ENCODE data around the gene HUS1. TPM values are rescaled to one million over a fixed set of nuclear protein-coding genes. Genes with fewer than 3 reads are reported as not detected.
"Not testable (repeated sequence)": the region's sequence is repeated elsewhere in the genome, so short reads cannot be mapped to it uniquely, and the experiment has no call there.

HUS1 gene
- total and polyA plus RNA-seq, 2 of the 8 experiments (the other 6 are each of a cell fraction or from before 2014, with no cell fraction given): 15.0 to 33.0 TPM

- H3K4me3 ChIP-seq (ENCODE audit: extremely low read depth in 1 of 4, insufficient read depth in 2 of 4, low read depth in 3 of 4, low read length in 4 of 4); H4K5ac ChIP-seq (ENCODE audit: insufficient read length, low read depth, low read length); H3K79me1 ChIP-seq (ENCODE audit: low read depth, low read length); H4K20me1 ChIP-seq (replicated peaks in 1 of 2; ENCODE audit: control insufficient read depth in 1 of 2, insufficient read depth in 2 of 2, low read length in 2 of 2); H3K14ac ChIP-seq (ENCODE audit: insufficient read length); H2BK20ac ChIP-seq (ENCODE audit: low read length); H3K18ac ChIP-seq (ENCODE audit: extremely low read depth, low read length); H3K79me2 ChIP-seq (ENCODE audit: control insufficient read depth in 1 of 2, insufficient read depth in 2 of 2, low read length in 2 of 2); H2AFZ ChIP-seq (ENCODE audit: low read length); H3K56ac ChIP-seq (replicated peaks; ENCODE audit: insufficient read length, low read depth, low read length); H3K4me2 ChIP-seq (ENCODE audit: insufficient read depth in 1 of 2, low read depth in 2 of 2, low read length in 2 of 2); H3K4ac ChIP-seq (replicated peaks; ENCODE audit: insufficient read length, low read depth, low read length); H3K27me3 ChIP-seq (replicated peaks in 1 of 4; ENCODE audit: control insufficient read depth in 3 of 4, extremely low read depth in 1 of 4, insufficient read depth in 3 of 4, low read length in 3 of 4); H3K23ac ChIP-seq (ENCODE audit: insufficient read length); H3K23me2 ChIP-seq (ENCODE audit: low read depth, low read length); H4K91ac ChIP-seq (replicated peaks; ENCODE audit: insufficient read length, low read length); H2BK12ac ChIP-seq (ENCODE audit: low read depth, low read length); FAIRE-seq; H2BK15ac ChIP-seq (ENCODE audit: low read length); H3K9me3 ChIP-seq (ENCODE audit: insufficient read depth in 2 of 2, low read depth in 1 of 2, low read length in 1 of 2); H3K27ac ChIP-seq (ENCODE audit: low read depth, low read length); H4K8ac ChIP-seq (ENCODE audit: extremely low read depth, insufficient read depth, low read length); DNase-seq (ENCODE audit: low read depth in 1 of 2, low spot score in 2 of 2); H2BK120ac ChIP-seq (replicated peaks; ENCODE audit: low read depth, low read length); H3K9ac ChIP-seq (replicated peaks in 1 of 4; ENCODE audit: extremely low read depth in 1 of 4, low read depth in 3 of 4, low read length in 3 of 4); H3K36me3 ChIP-seq (ENCODE audit: control insufficient read depth in 2 of 4, insufficient read depth in 4 of 4, low read length in 3 of 4); H3K4me1 ChIP-seq (replicated peaks in 1 of 4; ENCODE audit: control insufficient read depth in 3 of 4, insufficient read depth in 4 of 4, low read length in 3 of 4); H2BK5ac ChIP-seq (ENCODE audit: low read depth, low read length); H2AK5ac ChIP-seq (ENCODE audit: low read depth, low read length): not testable (repeated sequence)
- WGBS, 2 experiments (ENCODE audit: extremely low coverage in 1 of 2, insufficient coverage in 1 of 2, insufficient read length in 1 of 2, insufficient replicate concordance in 2 of 2, low coverage in 1 of 2, low lambda C conversion rate in 2 of 2, missing lambda C conversion rate in 1 of 2): 91% methylated on average over 13 of the region's 13 CpGs; no CpG with 5 or more reads in 1 of the 2 experiments
- POLR2A ChIA-PET (ENCODE audit: partially characterized antibody): interaction anchor here (0.7 to 1.7 kb wide), 3 partner anchors 8 to 89 kb away, joined by 3 to 4 read pairs (median 3); partner anchors contain the start of gene UPP1
- CTCF ChIA-PET (ENCODE audit: partially characterized antibody): interaction anchor here (0.9 to 1.3 kb wide), 3 partner anchors 9 to 87 kb away, joined by 3 to 4 read pairs (median 3); no protein-coding TSS in a partner anchor
Observed at GRCh38 chr7:48000164-48000563, 20.7 kb upstream of the HUS1 start.
